ENCODE measurements around the gene IKZF2. TPM values are rescaled to one million over a fixed set of nuclear protein-coding genes. Genes with fewer than 3 reads are reported as not detected.

Gene IKZF2
- total RNA-seq, 1 experiment from 2014 or later, result 1.6 TPM

- Histone ChIP-seq H3K9me2 (ENCODE audit: insufficient read depth) (no peaks in the 10 kb centered on the region), H3K27me3 (ENCODE audit: insufficient read depth, low read length) (no peaks in the 10 kb centered on the region), H4K20me1 (ENCODE audit: insufficient read depth) (no peaks in the 10 kb centered on the region), H3K27ac (ENCODE audit: low read depth, low read length) (no peak overlapping the region), H3K4me2 (ENCODE audit: low read length) (no peak overlapping the region), H3K9me3 (ENCODE audit: control insufficient read depth in 1 of 2, insufficient read depth in 1 of 2, low read depth in 1 of 2, low read length in 2 of 2) (no peaks in the 10 kb centered on the region), H3K9ac (ENCODE audit: low read length) (no peak overlapping the region), H3K79me2 (ENCODE audit: insufficient read depth, low read length) (no peaks in the 10 kb centered on the region), H3K4me1 (ENCODE audit: control insufficient read depth in 1 of 2, insufficient read depth in 2 of 2, low read length in 2 of 2) (no peaks in the 10 kb centered on the region), H3K4me3 (replicated peaks in 1 of 2; ENCODE audit: low read depth in 1 of 2, low read length in 2 of 2) (no peak overlapping the region), H3K36me3 (ENCODE audit: control insufficient read depth in 1 of 2, insufficient read depth in 2 of 2, low read length in 2 of 2) (no peaks in the 10 kb centered on the region), H2AFZ (ENCODE audit: low read depth, low read length, poor library complexity, severe bottlenecking) (no peak overlapping the region)
- BruUV-seq (replicated peaks), result no TSS peak
- ATAC-seq, result no peak
- DNase-seq (ENCODE audit: low read depth, low spot score), result no peak
- RAD21 ChIA-PET (ENCODE audit: low non-redundant PET in 1 of 2, low total read pairs in 2 of 2, uncharacterized antibody in 2 of 2, unreplicated experiment in 2 of 2), result no interaction called here
- no peak for TF ChIP-seq ELF1 (IDR thresholded peaks at IDR 0.05; ENCODE audit: borderline replicate concordance, low read depth)
- CTCF ChIA-PET, result no interaction called here
- intact Hi-C loops (cut with micrococcal nuclease), result no loop called here
- POLR2A ChIA-PET, result interaction anchor here (1.3 kb wide), 1 partner anchor 11 kb away, joined by 3 read pairs; no protein-coding TSS in a partner anchor
These were observed 47.1 kb downstream of the IKZF2 start for GRCh38 chr2:213104092-213104902.

- DNase-seq (ENCODE audit: low read depth, low spot score) (no peak), ATAC-seq (no peak)
- H3K27ac ChIP-seq (ENCODE audit: low read depth, low read length), result no peak overlapping the region
- TF ChIP-seq ATF3 (IDR thresholded peaks at IDR 0.05), result no peak
- TF ChIP-seq SP1 (IDR thresholded peaks at IDR 0.05; ENCODE audit: low read depth), result no peak
- TF ChIP-seq ZFX (IDR thresholded peaks at IDR 0.05), result no peak
- no peak for TF ChIP-seq RAD21 (IDR thresholded peaks at IDR 0.05; ENCODE audit: low read depth)
- no peak for TF ChIP-seq ZNF274 (IDR thresholded peaks at IDR 0.05; ENCODE audit: low read depth, low read length)
- TF ChIP-seq EZH2 (IDR thresholded peaks at IDR 0.05), result no peak
- H3K27me3 ChIP-seq (ENCODE audit: insufficient read depth, low read length), result no peaks in the 10 kb centered on the region
- H3K4me2 ChIP-seq (ENCODE audit: low read length), result no peak overlapping the region
- ChIA-PET POLR2A (no interaction called here), RAD21 (ENCODE audit: low non-redundant PET in 1 of 2, low total read pairs in 2 of 2, uncharacterized antibody in 2 of 2, unreplicated experiment in 2 of 2) (no interaction called here), CTCF (no interaction called here)
- no peaks in the 10 kb centered on the region for H3K4me1 ChIP-seq (ENCODE audit: control insufficient read depth in 1 of 2, insufficient read depth in 2 of 2, low read length in 2 of 2)
- no peaks in the 10 kb centered on the region for H3K9me2 ChIP-seq (ENCODE audit: insufficient read depth)
- H3K4me3 ChIP-seq (replicated peaks in 1 of 2; ENCODE audit: low read depth in 1 of 2, low read length in 2 of 2), result no peak overlapping the region
- H3K36me3 ChIP-seq (ENCODE audit: control insufficient read depth in 1 of 2, insufficient read depth in 2 of 2, low read length in 2 of 2), result no peaks in the 10 kb centered on the region
- intact Hi-C loops (cut with micrococcal nuclease), result no loop called here
- no peaks in the 10 kb centered on the region for H3K9me3 ChIP-seq (ENCODE audit: control insufficient read depth in 1 of 2, insufficient read depth in 1 of 2, low read depth in 1 of 2, low read length in 2 of 2)
- no peak overlapping the region for H3K9ac ChIP-seq (ENCODE audit: low read length)
- H2AFZ ChIP-seq (ENCODE audit: low read depth, low read length, poor library complexity, severe bottlenecking), result no peak overlapping the region
- no peaks in the 10 kb centered on the region for H4K20me1 ChIP-seq (ENCODE audit: insufficient read depth)
- BruUV-seq (replicated peaks), result no TSS peak
- no peaks in the 10 kb centered on the region for H3K79me2 ChIP-seq (ENCODE audit: insufficient read depth, low read length)
These were observed 49.5 kb downstream of the IKZF2 start for GRCh38 chr2:213101692-213102460.
